Esophagus muscularis mucosa (tissue), 4 donors: ENCODE results near the gene MTUS2. TPM values are rescaled to one million over a fixed set of nuclear protein-coding genes. Genes with fewer than 3 reads are reported as not detected.

Experiments
- DNase-seq: peaks from one replicate; pipeline ENCODE4 v3.0.0-alpha.2; 2017; ENCODE audit errors: extremely low spot score
- H3K27ac ChIP-seq, 4 donors: fragments of 200-600 bp; sonication (generic); replicated peaks in 1 of 4; 1 replicate in 3 of 4; 2 replicates in 1 of 4; pipeline ENCODE4 v1.5.1; 2016 to 2019; ENCODE audit warnings: mild to moderate bottlenecking in 1 of 4
- H3K27me3 ChIP-seq, 4 donors: fragments of 200-600 bp; sonication (generic); one replicate each; pipeline versions ENCODE4 v1.5.1 to v1.6.0; 2016 to 2019
- H3K36me3 ChIP-seq, 4 donors: fragments of 200-600 bp; sonication (generic); one replicate each; pipeline ENCODE4 v1.5.1; 2016 to 2019
- H3K4me1 ChIP-seq, 4 donors: fragments of 200-600 bp; sonication (generic); one replicate each; pipeline ENCODE4 v1.5.1; 2016 to 2019
- H3K4me3 ChIP-seq, 4 donors: fragments of 200-600 bp; sonication (generic); 1 replicate in 2 of 4; 2 replicates in 2 of 4; pipeline ENCODE4 v1.5.1; 2016 to 2019; ENCODE audit warnings: mild to moderate bottlenecking in 4 of 4, moderate library complexity in 1 of 4
- H3K9me3 ChIP-seq, 4 donors: fragments of 200-600 bp; sonication (generic); 1 replicate in 3 of 4; 2 replicates in 1 of 4; pipeline ENCODE4 v1.5.1; 2016 to 2019
- CTCF ChIP-seq, 3 experiments: fragments of 200-600 bp in 2 of 3; fragments of 450-650 bp in 1 of 3; sonication (generic) in 2 of 3; IDR thresholded peaks; one replicate each; pipeline ENCODE4 v1.5.1; 2017 to 2019; ENCODE audit warnings: antibody characterized with exemption in 3 of 3, mild to moderate bottlenecking in 2 of 3, moderate library complexity in 1 of 3
- EP300 ChIP-seq: sonication (generic); formaldehyde crosslinking; IDR thresholded peaks from one replicate; pipeline ENCODE4 v1.6.1; 2017; ENCODE audit warnings: antibody characterized with exemption
- POLR2A ChIP-seq: fragments of 450-650 bp; IDR thresholded peaks from one replicate; pipeline ENCODE4 v1.6.1; 2017; ENCODE audit warnings: antibody characterized with exemption, moderate library complexity, mild to moderate bottlenecking, low read depth
- POLR2AphosphoS5 ChIP-seq, 2 donors: sonication (generic); formaldehyde crosslinking; IDR thresholded peaks; one replicate each; pipeline ENCODE4 v1.6.1; 2017; ENCODE audit warnings: antibody characterized with exemption in 2 of 2
- WGBS: methylation state at CpG from one replicate; pipeline ENCODE4 v1.1.5; 2018; 5-methylcytosine and 5-hydroxymethylcytosine counted together
- intact Hi-C: fragments of 100-400 bp; cut with DNase I; formaldehyde crosslinking; loops from one replicate; pipeline ENCODE4 v1.15.1; 2023
- total RNA-seq, 4 donors: library from RNA; depleted of rRNA; stranded (reverse); fragments of >200 nt; gene quantifications; one replicate each; pipeline versions ENCODE4 v1.1.0 to v1.2.1, GENCODE V29; 2016

Gene MTUS2
- total RNA-seq, 4 donors from 2014 or later: 7.1 to 46.2 (median 12.8) TPM

DNA sequence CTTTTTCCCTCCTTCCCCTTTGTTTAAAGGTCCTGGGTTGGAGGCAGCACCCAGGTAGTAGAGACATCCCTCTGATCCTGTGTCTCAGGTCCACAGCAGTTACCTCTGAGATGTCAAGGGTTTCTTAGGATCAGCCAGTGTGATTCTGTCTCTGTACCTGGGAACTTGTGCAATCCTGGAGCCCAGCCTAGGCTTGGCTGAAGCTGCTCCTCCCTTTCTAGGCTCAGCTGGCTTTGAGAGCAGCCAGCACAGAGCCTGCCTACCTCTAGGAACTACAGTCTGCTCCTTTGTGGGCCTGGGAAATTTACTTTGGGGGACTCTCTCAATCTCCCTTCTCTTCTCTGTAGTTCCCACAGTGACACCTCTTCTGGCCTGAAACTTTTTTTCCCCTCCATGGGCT, 171.6 kb downstream of the MTUS2 start:
- Histone ChIP-seq H3K4me1 (no peaks in the 10 kb centered on the region), H3K4me3 (no peak overlapping the region), H3K9me3 (no peaks in the 10 kb centered on the region), H3K36me3 (no peaks in the 10 kb centered on the region), H3K27ac (no peak overlapping the region), H3K27me3 (no peaks in the 10 kb centered on the region)
- intact Hi-C loops: no loop called here
- no peak for TF ChIP-seq CTCF (IDR thresholded peaks at IDR 0.05)
- TF ChIP-seq POLR2AphosphoS5 (IDR thresholded peaks at IDR 0.05): no peak
- DNase-seq: no peak

- TF ChIP-seq EP300 (no peak), POLR2A (no peak), POLR2AphosphoS5 (IDR thresholded peaks at IDR 0.05) (no peak), CTCF (IDR thresholded peaks at IDR 0.05) (no peak)
Observed at GRCh38 chr13:29000826-29001225, 180.7 kb downstream of the MTUS2 start.

GRCh38 chr13:29005035-29005762, 185.1 kb downstream of the MTUS2 start:
- WGBS: 56% methylated on average over 8 of the region's 8 CpGs
- TF ChIP-seq POLR2AphosphoS5 (IDR thresholded peaks at IDR 0.05) (no peak), POLR2A (no peak), CTCF (IDR thresholded peaks at IDR 0.05) (no peak), EP300 (no peak)

More at GRCh38 chr13:29000826-29001225, 180.7 kb downstream of the MTUS2 start:
- WGBS: 96% methylated on average over 3 of the region's 3 CpGs
- intact Hi-C loops: no loop called here
- Histone ChIP-seq H3K4me3 (no peak overlapping the region), H3K4me1 (peaks cover 0 to under 1% (median 0%) of the 10 kb centered on the region in 4 donors), H3K27me3 (no peaks in the 10 kb centered on the region), H3K36me3 (no peaks in the 10 kb centered on the region), H3K27ac (no peak overlapping the region), H3K9me3 (peaks cover 0 to 13% (median 0%) of the 10 kb centered on the region in 4 donors)
- no peak for DNase-seq

DNA sequence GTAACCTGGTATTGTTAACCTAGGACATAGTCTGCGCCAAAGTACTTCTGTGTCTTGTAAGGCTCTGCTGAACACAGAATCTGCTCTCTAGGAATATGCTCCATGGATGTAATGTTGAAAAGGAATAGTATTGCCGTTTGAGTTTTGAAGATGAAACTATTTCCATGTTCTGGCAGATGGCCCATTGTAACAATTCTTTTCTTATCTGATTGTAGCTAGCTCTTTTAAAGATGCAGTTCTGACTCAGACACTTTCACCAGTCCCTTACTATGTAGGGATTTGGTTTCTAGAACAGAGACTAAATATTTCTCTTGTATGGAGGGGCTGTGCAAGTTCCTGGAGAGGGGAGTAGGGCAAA, 185.6 kb downstream of the MTUS2 start:
- Histone ChIP-seq H3K4me1 (peaks cover 0 to 5% (median 0%) of the 10 kb centered on the region in 4 donors), H3K36me3 (no peaks in the 10 kb centered on the region), H3K4me3 (no peak overlapping the region), H3K27ac (no peak overlapping the region), H3K9me3 (peaks cover 0 to 2% (median 0%) of the 10 kb centered on the region in 4 donors), H3K27me3 (no peaks in the 10 kb centered on the region)
- TF ChIP-seq CTCF (IDR thresholded peaks at IDR 0.05) (no peak), EP300 (no peak), POLR2A (no peak)
- intact Hi-C loops: no loop called here
- DNase-seq: peak; percentile 37
- 46% methylated on average over 2 of the region's 2 CpGs for WGBS

More at GRCh38 chr13:29005035-29005762, 185.1 kb downstream of the MTUS2 start:
- Histone ChIP-seq H3K27ac (no peak overlapping the region), H3K4me1 (peaks cover 0 to 5% (median 0%) of the 10 kb centered on the region in 4 donors), H3K9me3 (peaks cover 0 to 7% (median 0%) of the 10 kb centered on the region in 4 donors), H3K27me3 (no peaks in the 10 kb centered on the region), H3K36me3 (no peaks in the 10 kb centered on the region), H3K4me3 (no peak overlapping the region)
- DNase-seq: peak; percentile 90
- intact Hi-C loops: no loop called here
